DOHH2 (cell line): ENCODE data around the gene IGFBP1.

Experiments used
- H3F3A ChIP-seq: fragments of 200-600 bp; sonication (generic), shearing (Covaris generic); 2 replicates; pipeline ENCODE4 v1.6.0; 2016; ENCODE audit warnings: antibody characterized with exemption, mild to moderate bottlenecking; ENCODE audit not compliant: control insufficient read depth, insufficient read depth
- H3K27ac ChIP-seq: fragments of 200-600 bp; sonication (generic); 2 replicates; pipeline ENCODE4 v1.5.1; 2014; ENCODE audit warnings: low read depth, mild to moderate bottlenecking, low read length, moderate library complexity
- H3K27me3 ChIP-seq: fragments of 200-600 bp; sonication (generic); 2 replicates; pipeline ENCODE4 v1.6.1; 2014; ENCODE audit warnings: mild to moderate bottlenecking, low read length, mixed read lengths; ENCODE audit not compliant: control insufficient read depth
- H3K36me3 ChIP-seq: fragments of 200-600 bp; sonication (generic); 2 replicates; pipeline ENCODE4 v1.6.1; 2014; ENCODE audit warnings: mild to moderate bottlenecking, low read length, moderate library complexity, mixed read lengths; ENCODE audit not compliant: control insufficient read depth
- H3K4me1 ChIP-seq: fragments of 200-600 bp; sonication (generic); 2 replicates; pipeline ENCODE4 v1.6.1; 2014; ENCODE audit warnings: mild to moderate bottlenecking, low read length, mixed read lengths; ENCODE audit not compliant: control insufficient read depth
- H3K4me2 ChIP-seq: fragments of 200-600 bp; sonication (generic); 2 replicates; pipeline ENCODE4 v1.6.0; 2014; ENCODE audit warnings: mild to moderate bottlenecking, low read length, moderate library complexity
- H3K4me3 ChIP-seq: fragments of 200-600 bp; sonication (generic); 2 replicates; pipeline ENCODE4 v1.5.1; 2014; ENCODE audit warnings: mild to moderate bottlenecking, low read length, mixed read lengths
- H3K79me2 ChIP-seq: fragments of 200-600 bp; sonication (generic); 2 replicates; pipeline ENCODE4 v1.6.1; 2014; ENCODE audit warnings: mild to moderate bottlenecking, low read length, mixed read lengths; ENCODE audit not compliant: control insufficient read depth
- H3K9me2 ChIP-seq: fragments of 200-600 bp; sonication (generic); replicated peaks from 2 replicates; pipeline ENCODE4 v1.6.1; 2014; ENCODE audit warnings: mild to moderate bottlenecking, low read length, mixed read lengths; ENCODE audit not compliant: control insufficient read depth
- H3K9me3 ChIP-seq: fragments of 200-600 bp; sonication (generic); 2 replicates; pipeline ENCODE4 v1.6.1; 2014; ENCODE audit warnings: antibody characterized with exemption, low read length, mixed read lengths; ENCODE audit not compliant: control insufficient read depth, insufficient read depth
- H4K20me1 ChIP-seq: fragments of 200-600 bp; sonication (generic); 2 replicates; pipeline ENCODE4 v1.6.0; 2014; ENCODE audit warnings: low read depth, mild to moderate bottlenecking, antibody characterized with exemption, low read length, moderate library complexity; ENCODE audit not compliant: control insufficient read depth, insufficient read depth
- CTCF ChIP-seq: fragments of 200-600 bp; sonication (generic); IDR thresholded peaks from one replicate; pipeline ENCODE4 v1.5.1; 2014; ENCODE audit warnings: antibody characterized with exemption, mild to moderate bottlenecking, low read depth, low read length; ENCODE audit not compliant: poor library complexity, severe bottlenecking
- EZH2phosphoT487 ChIP-seq: fragments of 200-600 bp; sonication (generic); IDR thresholded peaks from 2 replicates; pipeline ENCODE4 v1.6.1; 2017; ENCODE audit warnings: borderline replicate concordance, mild to moderate bottlenecking, antibody characterized with exemption, low read length, moderate library complexity, mixed read lengths

The IGFBP1 gene

GRCh38 chr7:45876519-45876918 lies 11.8 kb upstream of the IGFBP1 start:
- Histone ChIP-seq H4K20me1 (no peaks in the 10 kb centered on the region), H3K4me2 (no peak overlapping the region), H3K27ac (no peak overlapping the region), H3K4me1 (no peaks in the 10 kb centered on the region), H3K27me3 (0 out of 2 replicates have a peak, but pooled peaks cover 4% of the 10 kb centered on the region), H3K4me3 (no peak overlapping the region), H3K36me3 (no peaks in the 10 kb centered on the region), H3K9me3 (no peaks in the 10 kb centered on the region), H3K9me2 (no peaks in the 10 kb centered on the region), H3F3A (no peaks in the 10 kb centered on the region), H3K79me2 (no peaks in the 10 kb centered on the region)
- TF ChIP-seq CTCF (no peak), EZH2phosphoT487 (no peak)

DNA sequence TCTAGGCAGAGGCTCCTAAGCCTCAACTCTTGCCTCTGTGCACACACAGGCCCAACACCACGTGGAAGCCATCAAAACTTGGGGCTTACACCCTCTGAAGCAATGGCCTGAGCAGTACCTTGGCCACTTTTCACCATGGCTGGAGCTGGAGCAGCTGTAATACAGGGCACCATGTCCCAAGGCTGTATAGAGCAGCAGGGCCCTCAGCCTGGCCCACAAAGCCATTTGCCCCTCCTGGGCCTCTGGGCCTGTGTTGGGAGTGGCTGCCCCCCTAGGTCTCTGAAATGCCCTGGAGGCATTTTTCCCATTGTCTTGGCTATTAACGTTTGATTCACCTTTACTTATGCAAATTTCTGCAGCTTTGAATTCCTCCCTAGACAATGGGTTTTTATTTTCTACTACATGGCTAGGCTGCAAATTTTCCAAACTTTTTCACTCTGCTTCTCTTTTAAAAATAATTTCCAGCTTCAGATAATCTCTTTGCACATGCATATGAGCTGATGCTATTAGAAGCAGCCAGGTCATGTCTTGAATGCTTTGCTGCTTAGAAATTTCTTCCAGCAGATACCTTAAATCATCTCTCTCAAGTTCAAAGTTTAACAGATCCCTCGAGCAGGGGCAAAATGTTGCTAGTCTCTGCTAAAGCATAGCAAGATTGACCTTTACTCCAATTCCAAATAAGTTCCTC lies 9.7 kb upstream of the IGFBP1 start:
- H3K79me2 ChIP-seq: no peaks in the 10 kb centered on the region
- no peak overlapping the region for H3K4me2 ChIP-seq
- no peaks in the 10 kb centered on the region for H3K9me2 ChIP-seq
- no peaks in the 10 kb centered on the region for H3K4me1 ChIP-seq
- H3K27me3 ChIP-seq: no peaks in the 10 kb centered on the region
- no peak overlapping the region for H3K4me3 ChIP-seq
- H3K36me3 ChIP-seq: no peaks in the 10 kb centered on the region
- H4K20me1 ChIP-seq: no peaks in the 10 kb centered on the region
- no peaks in the 10 kb centered on the region for H3F3A ChIP-seq
- TF ChIP-seq EZH2phosphoT487: no peak
- no peak for TF ChIP-seq CTCF
- no peak overlapping the region for H3K27ac ChIP-seq
- no peaks in the 10 kb centered on the region for H3K9me3 ChIP-seq

DNA sequence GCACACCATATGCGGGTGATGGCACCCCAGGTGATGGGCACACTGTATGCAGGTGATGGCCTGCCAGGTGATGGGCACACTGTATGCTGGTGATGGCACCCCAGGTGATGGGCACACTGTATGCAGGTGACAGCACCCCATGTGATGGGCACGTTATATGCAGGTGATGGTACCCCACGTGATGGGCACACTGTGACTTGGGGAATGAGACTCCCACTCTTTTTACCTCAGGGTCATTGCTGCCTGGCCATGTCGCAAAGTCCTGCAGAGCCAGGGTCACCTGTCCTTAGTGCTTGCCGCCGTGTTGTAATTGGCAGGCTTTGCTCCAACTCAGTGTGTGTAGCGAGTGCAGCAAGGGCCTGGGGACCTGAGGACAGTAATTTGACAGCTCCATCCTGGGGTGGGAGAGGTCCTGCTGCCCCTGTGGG lies 7.8 kb upstream of the IGFBP1 start:
- H3K9me3 ChIP-seq: no peaks in the 10 kb centered on the region
- TF ChIP-seq CTCF: no peak
- TF ChIP-seq EZH2phosphoT487: no peak
- H3K4me1 ChIP-seq: no peaks in the 10 kb centered on the region
- H4K20me1 ChIP-seq: no peaks in the 10 kb centered on the region
- H3K4me2 ChIP-seq: no peak overlapping the region
- H3F3A ChIP-seq: no peaks in the 10 kb centered on the region
- H3K9me2 ChIP-seq: no peaks in the 10 kb centered on the region
- no peaks in the 10 kb centered on the region for H3K36me3 ChIP-seq
- no peak overlapping the region for H3K27ac ChIP-seq
- H3K79me2 ChIP-seq: no peaks in the 10 kb centered on the region
- no peak overlapping the region for H3K4me3 ChIP-seq
- no peaks in the 10 kb centered on the region for H3K27me3 ChIP-seq
